ENCODE measurements around the gene SCNN1G. TPM values are rescaled to one million over a fixed set of nuclear protein-coding genes. Genes with fewer than 3 reads are reported as not detected.

The SCNN1G gene
- total and polyA plus RNA-seq, 2 donors (not counting 3 experiments of a cell fraction or from before 2014, with no cell fraction given) = not detected

DNA sequence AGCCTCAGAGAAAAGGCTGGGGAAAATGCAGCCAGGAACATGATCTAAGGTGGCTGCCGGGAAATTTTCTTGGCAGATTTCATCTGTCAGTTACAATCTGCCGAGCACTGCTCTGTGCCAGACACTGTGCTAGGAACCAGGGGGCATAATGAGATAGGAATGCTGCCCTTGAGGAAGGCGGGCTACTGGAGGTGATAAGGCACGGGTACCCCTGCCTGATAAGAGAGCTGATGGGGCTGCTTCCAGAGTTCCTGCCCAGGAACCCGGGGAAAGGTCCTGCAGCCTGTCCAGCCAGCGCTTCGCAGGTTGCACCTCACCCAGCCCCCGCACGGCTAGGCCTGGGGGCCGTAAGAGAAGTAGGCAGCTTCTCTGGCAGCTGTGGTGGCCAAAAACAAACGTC lies 3.1 kb downstream of the SCNN1G start:
- ChIA-PET CTCF (interaction anchor here (13.5 kb wide), 1 partner anchor 249 kb away, joined by 371 read pairs; no protein-coding TSS in a partner anchor), POLR2A (no interaction called here)
- Histone ChIP-seq H3K9me3 (replicated peaks; ENCODE audit: control insufficient read depth, insufficient read depth, low read length) (no peaks in the 10 kb centered on the region), H3K36me3 (ENCODE audit: control insufficient read depth in 2 of 2, extremely low read depth in 1 of 2, insufficient read depth in 2 of 2, low read length in 2 of 2) (no peaks in the 10 kb centered on the region), H3K79me2 (ENCODE audit: control insufficient read depth, insufficient read depth, low read length) (no peaks in the 10 kb centered on the region), H3K4me3 (replicated peaks in 1 of 3; ENCODE audit: insufficient read depth in 1 of 3, low read depth in 1 of 3, low read length in 3 of 3) (no peak overlapping the region), H3K9ac (replicated peaks; ENCODE audit: extremely low read depth, insufficient read depth, low read length) (no peak overlapping the region), H4K20me1 (replicated peaks; ENCODE audit: control insufficient read depth, extremely low read depth, insufficient read depth, low read length) (no peaks in the 10 kb centered on the region), H3K4me2 (ENCODE audit: insufficient read depth, low read length) (no peak overlapping the region), H3K27ac (ENCODE audit: insufficient read depth, low read depth, low read length) (no peak overlapping the region), H3K9me1 (replicated peaks; ENCODE audit: control insufficient read depth, extremely low read depth, insufficient read depth, low read length) (no peaks in the 10 kb centered on the region), H2AFZ (ENCODE audit: low read depth, low read length) (no peak overlapping the region), H3K4me1 (ENCODE audit: control insufficient read depth, extremely low read depth, insufficient read depth, low read length) (peaks cover 5% of the 10 kb centered on the region), H3K27me3 (ENCODE audit: control insufficient read depth in 2 of 2, insufficient read depth in 2 of 2, low read length in 2 of 2) (peaks cover 29 to 30% of the 10 kb centered on the region in 2 experiments)
- BruUV-seq (replicated peaks) = no TSS peak
- intact Hi-C loops (cut with micrococcal nuclease) = no loop called here
- DNase-seq (ENCODE audit: low read depth, low spot score) (no peak), FAIRE-seq (no peak)
- TF ChIP-seq GATA2 (IDR thresholded peaks at IDR 0.05; ENCODE audit: insufficient read depth, insufficient read length, low read depth, low read length) (no peak), JUN (IDR thresholded peaks at IDR 0.05; ENCODE audit: borderline replicate concordance, insufficient read depth, insufficient read length, low read depth) (no peak), MYC (IDR thresholded peaks at IDR 0.05; ENCODE audit: low read depth, low read length) (no peak), MAX (IDR thresholded peaks at IDR 0.05; ENCODE audit: insufficient read depth, insufficient read length) (no peak), POLR2A (IDR thresholded peaks at IDR 0.05; ENCODE audit: low read depth, low read length) (no peak), FOS (IDR thresholded peaks at IDR 0.05; ENCODE audit: borderline replicate concordance, insufficient read depth, low read length) (no peak), POLR2AphosphoS5 (IDR thresholded peaks at IDR 0.05; ENCODE audit: insufficient read depth, low read depth, low read length) (no peak), EZH2 (IDR thresholded peaks at IDR 0.05; ENCODE audit: borderline replicate concordance, low read depth, low read length, severe bottlenecking) (no peak)
- TF ChIP-seq, protein P1, sequence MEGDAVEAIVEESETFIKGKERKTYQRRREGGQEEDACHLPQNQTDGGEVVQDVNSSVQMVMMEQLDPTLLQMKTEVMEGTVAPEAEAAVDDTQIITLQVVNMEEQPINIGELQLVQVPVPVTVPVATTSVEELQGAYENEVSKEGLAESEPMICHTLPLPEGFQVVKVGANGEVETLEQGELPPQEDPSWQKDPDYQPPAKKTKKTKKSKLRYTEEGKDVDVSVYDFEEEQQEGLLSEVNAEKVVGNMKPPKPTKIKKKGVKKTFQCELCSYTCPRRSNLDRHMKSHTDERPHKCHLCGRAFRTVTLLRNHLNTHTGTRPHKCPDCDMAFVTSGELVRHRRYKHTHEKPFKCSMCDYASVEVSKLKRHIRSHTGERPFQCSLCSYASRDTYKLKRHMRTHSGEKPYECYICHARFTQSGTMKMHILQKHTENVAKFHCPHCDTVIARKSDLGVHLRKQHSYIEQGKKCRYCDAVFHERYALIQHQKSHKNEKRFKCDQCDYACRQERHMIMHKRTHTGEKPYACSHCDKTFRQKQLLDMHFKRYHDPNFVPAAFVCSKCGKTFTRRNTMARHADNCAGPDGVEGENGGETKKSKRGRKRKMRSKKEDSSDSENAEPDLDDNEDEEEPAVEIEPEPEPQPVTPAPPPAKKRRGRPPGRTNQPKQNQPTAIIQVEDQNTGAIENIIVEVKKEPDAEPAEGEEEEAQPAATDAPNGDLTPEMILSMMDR (IDR thresholded peaks at IDR 0.05; ENCODE audit: extremely low read depth in 1 of 2, insufficient read depth in 1 of 2, low read depth in 1 of 2, low read length in 2 of 2) = no peak
- dilution Hi-C loops (cut with MboI; ENCODE audit: extremely low pct_ligation_motif_present, low sequenced_read_pairs) = no loop called here
